ENCODE results near the gene LDLRAD3.

Gene LDLRAD3

GRCh38 chr11:36222831-36223635, 279.2 kb downstream of the LDLRAD3 start:
- H2AFZ ChIP-seq (ENCODE audit: low read length) = no peak overlapping the region
- H3K4me2 ChIP-seq (ENCODE audit: low read depth, low read length, poor library complexity, severe bottlenecking) = no peak overlapping the region
- no peak overlapping the region for H3K9ac ChIP-seq (ENCODE audit: low read depth, low read length, poor library complexity, severe bottlenecking)
- no peaks in the 10 kb centered on the region for H3K9me2 ChIP-seq (replicated peaks; ENCODE audit: low read depth, low read length)
- TF ChIP-seq CTCF (conservative IDR thresholded peaks at IDR 0.05; ENCODE audit: low read length) = no peak
- TF ChIP-seq EZH2phosphoT487 (IDR thresholded peaks at IDR 0.05; ENCODE audit: borderline replicate concordance) = no peak
- H3K4me1 ChIP-seq (ENCODE audit: insufficient read depth, low read length, poor library complexity, severe bottlenecking) = no peaks in the 10 kb centered on the region
- no peaks in the 10 kb centered on the region for H3K36me3 ChIP-seq (ENCODE audit: insufficient read depth, low read length)
- no peaks in the 10 kb centered on the region for H3K27me3 ChIP-seq (ENCODE audit: insufficient read depth, low read length, poor library complexity, severe bottlenecking)
- peaks cover 5% of the 10 kb centered on the region; the same call in 1 of the 2 replicates for H3K9me3 ChIP-seq (ENCODE audit: insufficient read depth, low read depth, low read length)
- no peaks in the 10 kb centered on the region for H4K20me1 ChIP-seq (ENCODE audit: insufficient read depth, low read length, poor library complexity, severe bottlenecking)
- H3F3A ChIP-seq (ENCODE audit: low read depth) = no peaks in the 10 kb centered on the region
- no peak overlapping the region for H3K4me3 ChIP-seq (ENCODE audit: low read length, poor library complexity, severe bottlenecking)
- no peaks in the 10 kb centered on the region for H3K79me2 ChIP-seq (ENCODE audit: insufficient read depth, low read length)

- H3K27me3 ChIP-seq (ENCODE audit: insufficient read depth, low read length, poor library complexity, severe bottlenecking) = no peaks in the 10 kb centered on the region
- no peaks in the 10 kb centered on the region for H3K4me1 ChIP-seq (ENCODE audit: insufficient read depth, low read length, poor library complexity, severe bottlenecking)
- H2AFZ ChIP-seq (ENCODE audit: low read length) = no peak overlapping the region
- no peaks in the 10 kb centered on the region for H3F3A ChIP-seq (ENCODE audit: low read depth)
- H3K36me3 ChIP-seq (ENCODE audit: insufficient read depth, low read length) = no peaks in the 10 kb centered on the region
- H4K20me1 ChIP-seq (ENCODE audit: insufficient read depth, low read length, poor library complexity, severe bottlenecking) = no peaks in the 10 kb centered on the region
- H3K9ac ChIP-seq (ENCODE audit: low read depth, low read length, poor library complexity, severe bottlenecking) = no peak overlapping the region
- H3K4me3 ChIP-seq (ENCODE audit: low read length, poor library complexity, severe bottlenecking) = no peak overlapping the region
- no peaks in the 10 kb centered on the region for H3K79me2 ChIP-seq (ENCODE audit: insufficient read depth, low read length)
- H3K4me2 ChIP-seq (ENCODE audit: low read depth, low read length, poor library complexity, severe bottlenecking) = no peak overlapping the region
- peaks cover 5% of the 10 kb centered on the region; the same call in 1 of the 2 replicates for H3K9me3 ChIP-seq (ENCODE audit: insufficient read depth, low read depth, low read length)
- H3K9me2 ChIP-seq (replicated peaks; ENCODE audit: low read depth, low read length) = no peaks in the 10 kb centered on the region
- no peak for TF ChIP-seq EZH2phosphoT487 (IDR thresholded peaks at IDR 0.05; ENCODE audit: borderline replicate concordance)
These were observed 280.5 kb downstream of the LDLRAD3 start for GRCh38 chr11:36224209-36224882.

GRCh38 chr11:36227044-36227443, 283.2 kb downstream of the LDLRAD3 start:
- no peaks in the 10 kb centered on the region for H4K20me1 ChIP-seq (ENCODE audit: insufficient read depth, low read length, poor library complexity, severe bottlenecking)
- H2AFZ ChIP-seq (ENCODE audit: low read length) = no peak overlapping the region
- H3K4me3 ChIP-seq (ENCODE audit: low read length, poor library complexity, severe bottlenecking) = no peak overlapping the region
- no peaks in the 10 kb centered on the region for H3K9me3 ChIP-seq (ENCODE audit: insufficient read depth, low read depth, low read length)
- H3K9ac ChIP-seq (ENCODE audit: low read depth, low read length, poor library complexity, severe bottlenecking) = no peak overlapping the region
- no peaks in the 10 kb centered on the region for H3K4me1 ChIP-seq (ENCODE audit: insufficient read depth, low read length, poor library complexity, severe bottlenecking)
- H3K9me2 ChIP-seq (replicated peaks; ENCODE audit: low read depth, low read length) = no peaks in the 10 kb centered on the region
- H3K36me3 ChIP-seq (ENCODE audit: insufficient read depth, low read length) = no peaks in the 10 kb centered on the region
- no peak for TF ChIP-seq CTCF (conservative IDR thresholded peaks at IDR 0.05; ENCODE audit: low read length)
- no peak for TF ChIP-seq EZH2phosphoT487 (IDR thresholded peaks at IDR 0.05; ENCODE audit: borderline replicate concordance)
- no peaks in the 10 kb centered on the region for H3K27me3 ChIP-seq (ENCODE audit: insufficient read depth, low read length, poor library complexity, severe bottlenecking)
- H3K4me2 ChIP-seq (ENCODE audit: low read depth, low read length, poor library complexity, severe bottlenecking) = no peak overlapping the region
- no peaks in the 10 kb centered on the region for H3F3A ChIP-seq (ENCODE audit: low read depth)
- H3K79me2 ChIP-seq (ENCODE audit: insufficient read depth, low read length) = no peaks in the 10 kb centered on the region

Data from Loucy (cell line).